ENCODE data around the gene JAG2.

DNA sequence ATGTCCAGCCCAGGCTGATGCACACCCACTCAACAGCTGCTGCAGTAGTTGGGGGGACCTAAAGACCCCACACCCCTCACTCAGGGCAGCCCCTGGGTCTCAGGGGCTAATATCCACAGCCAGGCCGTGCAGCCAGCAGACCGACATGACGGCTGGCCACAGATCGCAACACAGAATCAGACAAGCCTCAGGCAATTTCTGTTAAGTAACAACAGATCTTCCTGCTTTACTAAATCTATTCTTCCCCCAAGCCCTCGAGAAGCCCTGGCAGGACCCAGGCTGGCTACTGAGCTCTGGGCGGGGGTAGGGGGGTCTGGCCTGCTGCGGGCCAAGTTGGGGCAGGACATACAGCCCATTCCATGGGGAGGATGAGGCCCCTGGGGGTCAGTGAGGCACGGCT is 40.5 kb upstream of the JAG2 start:
- TF ChIP-seq CHD1 (IDR thresholded peaks at IDR 0.05; ENCODE audit: low read depth, low read length) (no peak), CTCF (conservative IDR thresholded peaks at IDR 0.05; ENCODE audit: low read depth, low read length) (no peak), POLR2A (IDR thresholded peaks at IDR 0.05; ENCODE audit: low read depth, low read length) (no peak), MAFK (IDR thresholded peaks at IDR 0.05; ENCODE audit: low read depth, low read length) (no peak), ELK1 (IDR thresholded peaks at IDR 0.05; ENCODE audit: borderline replicate concordance, low read depth, low read length) (no peak), CEBPB (IDR thresholded peaks at IDR 0.05; ENCODE audit: low read depth, low read length) (no peak), SMC3 (IDR thresholded peaks at IDR 0.05; ENCODE audit: low read depth, low read length) (no peak), RFX5 (IDR thresholded peaks at IDR 0.05; ENCODE audit: low read depth, low read length) (no peak), RAD21 (IDR thresholded peaks at IDR 0.05; ENCODE audit: low read length) (no peak)

Data from IMR-90 (cell line).